Uterus (tissue), 2 donors: Measurements from ENCODE around the gene UBL3.

Experiments
- CTCF ChIP-seq, 4 experiments: fragments of 200-600 bp in 2 of 4; fragments of 450-650 bp in 2 of 4; sonication (generic) in 2 of 4; IDR thresholded peaks; one replicate each; pipeline ENCODE4 v1.5.1; 2016 to 2019; ENCODE audit warnings: antibody characterized with exemption in 4 of 4, mild to moderate bottlenecking in 2 of 4, moderate library complexity in 1 of 4
- POLR2A ChIP-seq, 2 donors: fragments of 450-650 bp; IDR thresholded peaks; one replicate each; pipeline ENCODE4 v1.6.1; 2016; ENCODE audit warnings: antibody characterized with exemption in 2 of 2, mild to moderate bottlenecking in 1 of 2, moderate library complexity in 1 of 2

DNA sequence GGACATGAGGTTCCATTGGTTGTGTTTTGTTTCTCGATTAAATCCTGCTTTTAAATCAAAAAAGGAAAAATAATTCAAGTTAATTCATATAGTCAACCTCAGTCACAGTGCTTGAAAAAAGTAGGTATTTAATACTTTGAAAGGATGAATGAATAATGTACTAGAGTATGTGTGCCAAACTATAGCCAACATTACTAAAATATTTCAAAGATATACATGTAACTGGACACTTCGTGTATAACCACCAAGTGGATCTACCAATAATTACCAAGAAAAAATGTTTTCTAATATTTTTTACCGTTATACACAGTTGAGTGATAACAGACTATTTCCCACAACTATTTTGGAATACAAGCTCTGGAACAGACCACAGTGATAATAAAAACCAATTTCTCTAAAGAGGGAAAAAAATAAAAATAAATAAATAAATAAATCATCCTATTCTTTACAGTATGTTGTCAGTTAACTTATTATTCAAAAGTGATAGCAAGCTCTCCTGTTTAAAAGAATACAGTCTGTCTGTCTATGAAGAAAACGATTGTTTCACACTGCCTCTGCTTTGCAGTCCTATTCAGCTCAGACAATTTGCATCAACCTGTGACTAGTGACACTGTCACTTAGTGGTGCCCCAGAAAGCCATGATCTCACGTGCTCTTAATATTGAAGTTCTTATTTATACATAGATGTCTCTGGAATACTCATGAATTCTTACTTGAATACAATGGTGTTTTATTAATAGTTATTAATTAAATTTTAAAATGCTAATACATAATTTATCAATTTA, 58.2 kb downstream of the UBL3 start:
- TF ChIP-seq CTCF (IDR thresholded peaks at IDR 0.05) (no peak), POLR2A (IDR thresholded peaks at IDR 0.05) (no peak)
